HEK293 (cell line): ENCODE data around the gene LRP10.

Experiments
- CTCF ChIA-PET: fragments of 350-600 bp; formaldehyde crosslinking; extraction: SDS; loops from one replicate; lab custom pipeline; 2021; ENCODE audit warnings: antibody characterized with exemption; lab: Yijun Ruan, JAX
- POLR2A ChIA-PET: fragments of 300-600 bp; formaldehyde crosslinking; extraction: SDS; loops from one replicate; lab custom pipeline; 2020; ENCODE audit warnings: antibody characterized with exemption, inconsistent platforms; lab: Yijun Ruan, JAX
- H3K27ac ChIP-seq: fragments of 200-500 bp; sonication (Bioruptor generic); 2 replicates; pipeline ENCODE4 v1.5.1; 2014; ENCODE audit warnings: low read depth, low read length, control low read depth, inconsistent platforms; ENCODE audit errors: extremely low read depth
- H3K36me3 ChIP-seq, 2 experiments: fragments of 200-500 bp in 1 of 2; sonication (Bioruptor generic) in 1 of 2; 1 replicate in 1 of 2; 2 replicates in 1 of 2; pipeline ENCODE4 v1.5.1; 2014 to 2017; ENCODE audit warnings: inconsistent platforms in 2 of 2, low read length in 2 of 2; ENCODE audit not compliant: control insufficient read depth in 2 of 2, insufficient read depth in 1 of 2
- H3K4me1 ChIP-seq: fragments of 200-500 bp; sonication (Bioruptor generic); 2 replicates; pipeline ENCODE4 v1.5.1; 2014; ENCODE audit warnings: mild to moderate bottlenecking, low read length, inconsistent platforms; ENCODE audit not compliant: control insufficient read depth, insufficient read depth
- H3K4me3 ChIP-seq: 2 replicates; pipeline ENCODE4 v1.5.1; 2011; ENCODE audit warnings: low read depth, mild to moderate bottlenecking, control low read depth, low read length, moderate library complexity
- H3K9me3 ChIP-seq: fragments of 200-500 bp; sonication (Bioruptor generic); 2 replicates; pipeline ENCODE4 v1.5.1; 2014; ENCODE audit warnings: low read depth, low read length, inconsistent platforms; ENCODE audit not compliant: control insufficient read depth, insufficient read depth
- CTCF ChIP-seq: fragments of 450-650 bp; formaldehyde crosslinking; IDR thresholded peaks from 2 replicates; pipeline ENCODE4 v1.5.1; 2016; ENCODE audit warnings: missing biosample characterization, missing genetic modification characterization
- ELK4 ChIP-seq: IDR thresholded peaks from 2 replicates; pipeline ENCODE4 v1.6.1; 2011; ENCODE audit warnings: mild to moderate bottlenecking, low read depth, low read length, borderline replicate concordance
- KLF17 ChIP-seq: fragments of 450-650 bp; formaldehyde crosslinking; IDR thresholded peaks from 2 replicates; pipeline ENCODE4 v1.5.1; 2016; ENCODE audit warnings: missing biosample characterization, missing genetic modification characterization
- KLF9 ChIP-seq: fragments of 450-650 bp; formaldehyde crosslinking; IDR thresholded peaks from 2 replicates; pipeline ENCODE4 v1.5.1; 2016; ENCODE audit warnings: missing biosample characterization, missing genetic modification characterization, low read depth
- MZF1 ChIP-seq: fragments of 450-650 bp; formaldehyde crosslinking; IDR thresholded peaks from 2 replicates; pipeline ENCODE4 v1.5.1; 2017; ENCODE audit warnings: missing biosample characterization, missing genetic modification characterization, borderline replicate concordance
- ZBTB20 ChIP-seq: fragments of 450-650 bp; formaldehyde crosslinking; IDR thresholded peaks from 2 replicates; pipeline ENCODE4 v1.5.1; 2016; ENCODE audit warnings: missing biosample characterization, missing genetic modification characterization
- ZFP37 ChIP-seq: fragments of 450-650 bp; formaldehyde crosslinking; IDR thresholded peaks from 2 replicates; pipeline ENCODE4 v1.5.1; 2016; ENCODE audit warnings: missing biosample characterization, missing genetic modification characterization
- ZNF121 ChIP-seq: fragments of 450-650 bp; formaldehyde crosslinking; IDR thresholded peaks from 2 replicates; pipeline ENCODE4 v1.5.1; 2016; ENCODE audit warnings: missing biosample characterization, missing genetic modification characterization
- ZNF174 ChIP-seq: fragments of 450-650 bp; formaldehyde crosslinking; IDR thresholded peaks from 2 replicates; pipeline ENCODE4 v1.5.0; 2017; ENCODE audit warnings: missing biosample characterization, mild to moderate bottlenecking, missing genetic modification characterization
- ZNF2 ChIP-seq: fragments of 450-650 bp; formaldehyde crosslinking; IDR thresholded peaks from 2 replicates; pipeline ENCODE4 v1.5.1; 2016; ENCODE audit warnings: missing biosample characterization, missing genetic modification characterization
- ZNF248 ChIP-seq: fragments of 450-650 bp; formaldehyde crosslinking; IDR thresholded peaks from 2 replicates; pipeline ENCODE4 v1.5.1; 2017; ENCODE audit warnings: missing biosample characterization, missing genetic modification characterization
- ZNF354C ChIP-seq: fragments of 450-650 bp; formaldehyde crosslinking; IDR thresholded peaks from 2 replicates; pipeline ENCODE4 v1.5.1; 2016; ENCODE audit warnings: missing biosample characterization, missing genetic modification characterization, low read depth, borderline replicate concordance
- ZNF398 ChIP-seq: fragments of 450-650 bp; formaldehyde crosslinking; IDR thresholded peaks from 2 replicates; pipeline ENCODE4 v1.5.1; 2017; ENCODE audit warnings: missing biosample characterization, missing genetic modification characterization
- ZNF423 ChIP-seq: fragments of 450-650 bp; formaldehyde crosslinking; IDR thresholded peaks from 2 replicates; pipeline ENCODE4 v1.5.1; 2016; ENCODE audit warnings: missing biosample characterization, missing genetic modification characterization
- ZNF530 ChIP-seq: fragments of 450-650 bp; formaldehyde crosslinking; IDR thresholded peaks from 2 replicates; pipeline ENCODE4 v1.5.1; 2016; ENCODE audit warnings: low read depth, missing biosample characterization, missing genetic modification characterization
- ZNF549 ChIP-seq: fragments of 450-650 bp; IDR thresholded peaks from 2 replicates; pipeline ENCODE4 v1.5.1; 2018; ENCODE audit warnings: missing biosample characterization, missing genetic modification characterization, mild to moderate bottlenecking, inconsistent platforms, moderate library complexity
- ZNF610 ChIP-seq: fragments of 450-650 bp; formaldehyde crosslinking; IDR thresholded peaks from 2 replicates; pipeline ENCODE4 v1.5.1; 2016; ENCODE audit warnings: missing biosample characterization, missing genetic modification characterization, borderline replicate concordance
- ZNF626 ChIP-seq: fragments of 450-650 bp; sonication (Bioruptor Pico); formaldehyde crosslinking; IDR thresholded peaks from 2 replicates; pipeline ENCODE4 v1.5.1; 2018; ENCODE audit warnings: missing biosample characterization, missing genetic modification characterization, inconsistent platforms
- ZNF639 ChIP-seq: fragments of 450-650 bp; formaldehyde crosslinking; IDR thresholded peaks from 2 replicates; pipeline ENCODE4 v1.5.1; 2016; ENCODE audit warnings: missing biosample characterization, missing genetic modification characterization
- ZNF670 ChIP-seq: fragments of 450-650 bp; formaldehyde crosslinking; IDR thresholded peaks from 2 replicates; pipeline ENCODE4 v1.5.1; 2016; ENCODE audit warnings: missing biosample characterization, missing genetic modification characterization, low read depth
- ZNF692 ChIP-seq: fragments of 450-650 bp; formaldehyde crosslinking; IDR thresholded peaks from 2 replicates; pipeline ENCODE4 v1.5.1; 2016; ENCODE audit warnings: missing biosample characterization, missing genetic modification characterization
- ZNF768 ChIP-seq: fragments of 450-650 bp; formaldehyde crosslinking; IDR thresholded peaks from 2 replicates; pipeline ENCODE4 v1.5.1; 2018; ENCODE audit warnings: missing biosample characterization, mild to moderate bottlenecking, missing genetic modification characterization
- ZNF776 ChIP-seq: fragments of 450-650 bp; formaldehyde crosslinking; IDR thresholded peaks from 2 replicates; pipeline ENCODE4 v1.5.0; 2017; ENCODE audit warnings: missing biosample characterization, missing genetic modification characterization, borderline replicate concordance
- ZNF791 ChIP-seq: fragments of 450-650 bp; formaldehyde crosslinking; IDR thresholded peaks from 2 replicates; pipeline ENCODE4 v1.5.1; 2016; ENCODE audit warnings: missing biosample characterization, missing genetic modification characterization
- ZNF830 ChIP-seq: fragments of 450-650 bp; IDR thresholded peaks from 2 replicates; pipeline ENCODE4 v1.5.0; 2018; ENCODE audit warnings: missing biosample characterization, missing genetic modification characterization, low read depth, mild to moderate bottlenecking, moderate library complexity
- ZSCAN23 ChIP-seq: fragments of 450-650 bp; formaldehyde crosslinking; IDR thresholded peaks from 2 replicates; pipeline ENCODE4 v1.5.1; 2016; ENCODE audit warnings: missing biosample characterization, missing genetic modification characterization
- ZSCAN30 ChIP-seq: fragments of 450-650 bp; IDR thresholded peaks from 2 replicates; pipeline ENCODE4 v1.5.1; 2018; ENCODE audit warnings: missing biosample characterization, mild to moderate bottlenecking, missing genetic modification characterization, moderate library complexity

LRP10 gene

GRCh38 chr14:22918804-22919600 lies 47.5 kb downstream of the LRP10 start, which contains the start of gene RBM23:
Gene RBM23, minus strand, starts transcription at chr14:22919149.
- Histone ChIP-seq H3K36me3 (peaks cover 54 to 58% of the 10 kb centered on the region in 2 experiments), H3K4me1 (peaks cover 5% of the 10 kb centered on the region; the same call in 1 of the 2 replicates), H3K4me3 (peak within 1 kb of the TSS; percentile 87), H3K9me3 (no peaks in the 10 kb centered on the region), H3K27ac (peak within 1 kb of the TSS; percentile 77)
- CTCF ChIA-PET, result interaction anchor here (0.6 to 6.1 kb wide), 6 partner anchors 11 to 567 kb away, joined by 3 to 41 read pairs (median 5); partner anchors contain the start of genes LRP10 and PRMT5
- POLR2A ChIA-PET, result interaction anchor here (0.6 to 3.3 kb wide), 12 partner anchors 10 to 381 kb away, joined by 3 to 41 read pairs (median 3); partner anchors contain the start of genes ACIN1, AJUBA, LRP10 and PRMT5
- TF ChIP-seq ZNF791 (no peak), ZFP37 (tag by site-specific recombination) (no peak), ZNF639 (tag by site-specific recombination) (peak; percentile 74), ZNF626 (tag by site-specific recombination) (no peak), ZSCAN23 (tag by site-specific recombination) (no peak), ZNF530 (tag by site-specific recombination) (no peak), ZNF354C (tag by site-specific recombination) (no peak), ZNF830 (no peak), ELK4 (no peak), MZF1 (no peak), ZNF248 (tag by site-specific recombination) (no peak), CTCF (no peak), ZNF692 (tag by site-specific recombination) (no peak; the same call in none of the 2 replicates), ZSCAN30 (tag by site-specific recombination) (no peak), ZNF549 (tag by site-specific recombination) (no peak), KLF9 (tag by site-specific recombination) (no peak), ZNF776 (no peak), ZNF2 (tag by site-specific recombination) (peak; percentile 70; the same call in 1 of the 2 replicates), ZNF174 (tag by site-specific recombination) (no peak), ZNF768 (tag by site-specific recombination) (no peak), ZBTB20 (tag by site-specific recombination) (no peak), ZNF398 (tag by site-specific recombination) (no peak), KLF17 (tag by site-specific recombination) (peak; percentile 79), ZNF670 (tag by site-specific recombination) (no peak), ZNF121 (tag by site-specific recombination) (no peak), ZNF610 (peak; percentile 74; the same call in 1 of the 2 replicates), ZNF423 (no peak)
